Measurements from ENCODE around the gene ARV1.
"Not testable (repeated sequence)": the region's sequence is repeated elsewhere in the genome, so short reads cannot be mapped to it uniquely, and the experiment has no call there.

ARV1 gene

GRCh38 chr1:231020139-231020601 lies 41.3 kb downstream of the ARV1 start:
- no peak for DNase-seq

- no peak for DNase-seq
These were observed 41.9 kb downstream of the ARV1 start for GRCh38 chr1:231020816-231021215.

GRCh38 chr1:231021540-231022031 lies 42.7 kb downstream of the ARV1 start:
- no peak for DNase-seq

- DNase-seq: not testable (repeated sequence)
These were observed 43.6 kb downstream of the ARV1 start for GRCh38 chr1:231022543-231022942.

- no peak for DNase-seq
These were observed 44.3 kb downstream of the ARV1 start for GRCh38 chr1:231023150-231023549.

GRCh38 chr1:231026576-231026975 lies 47.7 kb downstream of the ARV1 start:
- DNase-seq: no peak

- DNase-seq: no peak
These were observed 48.4 kb downstream of the ARV1 start for GRCh38 chr1:231027136-231027925.

- DNase-seq: no peak
These were observed 49.1 kb downstream of the ARV1 start for GRCh38 chr1:231027971-231028370.

GRCh38 chr1:231028682-231029081 lies 49.8 kb downstream of the ARV1 start:
- DNase-seq: no peak

GRCh38 chr1:231029247-231029646 lies 50.4 kb downstream of the ARV1 start:
- not testable (repeated sequence) for DNase-seq

GRCh38 chr1:231029841-231030240 lies 50.9 kb downstream of the ARV1 start:
- DNase-seq: no peak

- no peak for DNase-seq
These were observed 54.1 kb downstream of the ARV1 start for GRCh38 chr1:231032963-231033362.

GRCh38 chr1:231035799-231036198 lies 56.9 kb downstream of the ARV1 start:
- no peak for DNase-seq

- no peak for DNase-seq
These were observed 57.5 kb downstream of the ARV1 start for GRCh38 chr1:231036416-231036815.

- DNase-seq: no peak
These were observed 59.0 kb downstream of the ARV1 start for GRCh38 chr1:231037585-231038517.

GRCh38 chr1:231039161-231040018 lies 60.5 kb downstream of the ARV1 start:
- no peak for DNase-seq

- DNase-seq: no peak
These were observed 61.3 kb downstream of the ARV1 start, which contains the start of gene FAM89A for GRCh38 chr1:231040019-231040799. Gene FAM89A (minus strand): TSS chr1:231040254. CDS start chr1:231040211, 43 bp downstream.

- no peak for DNase-seq
These were observed 62.2 kb downstream of the ARV1 start for GRCh38 chr1:231040800-231041718.

GRCh38 chr1:231041719-231042261 lies 62.9 kb downstream of the ARV1 start:
- no peak for DNase-seq

GRCh38 chr1:231044588-231044987 lies 65.7 kb downstream of the ARV1 start:
- no peak for DNase-seq
